Gastroesophageal sphincter (tissue), 4 donors: ENCODE data around the gene CIAO1. TPM values are rescaled to one million over a fixed set of nuclear protein-coding genes. Genes with fewer than 3 reads are reported as not detected.

Experiments used
- ATAC-seq: fragments of 150-250 bp; one replicate; pipeline ENCODE4 v1.9.1; 2016; ENCODE audit warnings: mild to moderate bottlenecking, moderate library complexity
- H3K27ac ChIP-seq, 4 donors: fragments of 200-600 bp; sonication (generic) in 3 of 4; 1 replicate in 3 of 4; 2 replicates in 1 of 4; pipeline ENCODE4 v1.5.1; 2016 to 2019
- H3K27me3 ChIP-seq: fragments of 200-600 bp; sonication (generic); one replicate; pipeline ENCODE4 v1.5.1; 2019
- H3K36me3 ChIP-seq, 2 donors: fragments of 200-600 bp; sonication (generic); one replicate each; pipeline ENCODE4 v1.5.1; 2019; ENCODE audit warnings: control low read depth in 1 of 2
- H3K4me1 ChIP-seq, 3 donors: fragments of 200-600 bp; sonication (generic); 1 replicate in 2 of 3; 2 replicates in 1 of 3; pipeline ENCODE4 v1.5.1; 2016 to 2019; ENCODE audit warnings: control low read depth in 2 of 3
- H3K4me3 ChIP-seq, 2 donors: fragments of 200-600 bp; sonication (generic); one replicate each; pipeline ENCODE4 v1.5.1; 2019; ENCODE audit warnings: mild to moderate bottlenecking in 1 of 2, moderate library complexity in 1 of 2
- H3K9me3 ChIP-seq, 3 donors: fragments of 200-600 bp; sonication (generic); one replicate each; pipeline ENCODE4 v1.5.1; 2017 to 2019; ENCODE audit warnings: control low read depth in 2 of 3
- EP300 ChIP-seq: sonication (generic); formaldehyde crosslinking; IDR thresholded peaks from one replicate; pipeline ENCODE4 v1.6.1; 2017; ENCODE audit warnings: antibody characterized with exemption, mild to moderate bottlenecking
- POLR2A ChIP-seq, 2 donors: fragments of 450-650 bp; IDR thresholded peaks; one replicate each; pipeline ENCODE4 v1.6.1; 2017; ENCODE audit warnings: antibody characterized with exemption in 2 of 2, mild to moderate bottlenecking in 2 of 2, moderate library complexity in 1 of 2
- POLR2AphosphoS5 ChIP-seq: sonication (generic); formaldehyde crosslinking; IDR thresholded peaks from one replicate; pipeline ENCODE4 v1.6.1; 2017; ENCODE audit warnings: antibody characterized with exemption
- WGBS, 2 donors: methylation state at CpG; one replicate each; pipeline ENCODE4 v1.1.5; 2018; ENCODE audit warnings: low coverage in 1 of 2; 5-methylcytosine and 5-hydroxymethylcytosine counted together
- total RNA-seq, 4 donors: library from RNA; depleted of rRNA; stranded (reverse); fragments of >200 nt; gene quantifications; one replicate each; pipeline ENCODE4 v1.1.0, GENCODE V29; 2016
- TF ChIP-seq, protein P1 (sequence below), 4 experiments: fragments of 200-600 bp in 2 of 4; fragments of 450-650 bp in 2 of 4; sonication (generic) in 1 of 4; IDR thresholded peaks; one replicate each; pipeline ENCODE4 v1.5.1; 2017 to 2019; ENCODE audit warnings: antibody characterized with exemption in 4 of 4, mild to moderate bottlenecking in 2 of 4, moderate library complexity in 2 of 4

Gene CIAO1
- total RNA-seq, 4 donors from 2014 or later, result 60.7 to 107 (median 84.8) TPM

- Histone ChIP-seq H3K27me3 (no peaks in the 10 kb centered on the region), H3K4me1 (peaks cover 11 to 89% (median 49%) of the 10 kb centered on the region in 3 donors), H3K9me3 (no peaks in the 10 kb centered on the region), H3K27ac (no peak overlapping the region), H3K36me3 (peaks cover 0 to 35% of the 10 kb centered on the region in 2 donors), H3K4me3 (no peak overlapping the region)
- TF ChIP-seq EP300 (no peak), POLR2A (IDR thresholded peaks at IDR 0.05) (no peak)
- TF ChIP-seq, protein P1, sequence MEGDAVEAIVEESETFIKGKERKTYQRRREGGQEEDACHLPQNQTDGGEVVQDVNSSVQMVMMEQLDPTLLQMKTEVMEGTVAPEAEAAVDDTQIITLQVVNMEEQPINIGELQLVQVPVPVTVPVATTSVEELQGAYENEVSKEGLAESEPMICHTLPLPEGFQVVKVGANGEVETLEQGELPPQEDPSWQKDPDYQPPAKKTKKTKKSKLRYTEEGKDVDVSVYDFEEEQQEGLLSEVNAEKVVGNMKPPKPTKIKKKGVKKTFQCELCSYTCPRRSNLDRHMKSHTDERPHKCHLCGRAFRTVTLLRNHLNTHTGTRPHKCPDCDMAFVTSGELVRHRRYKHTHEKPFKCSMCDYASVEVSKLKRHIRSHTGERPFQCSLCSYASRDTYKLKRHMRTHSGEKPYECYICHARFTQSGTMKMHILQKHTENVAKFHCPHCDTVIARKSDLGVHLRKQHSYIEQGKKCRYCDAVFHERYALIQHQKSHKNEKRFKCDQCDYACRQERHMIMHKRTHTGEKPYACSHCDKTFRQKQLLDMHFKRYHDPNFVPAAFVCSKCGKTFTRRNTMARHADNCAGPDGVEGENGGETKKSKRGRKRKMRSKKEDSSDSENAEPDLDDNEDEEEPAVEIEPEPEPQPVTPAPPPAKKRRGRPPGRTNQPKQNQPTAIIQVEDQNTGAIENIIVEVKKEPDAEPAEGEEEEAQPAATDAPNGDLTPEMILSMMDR (IDR thresholded peaks at IDR 0.05), result no peak
- no peak for ATAC-seq
- WGBS, 2 donors, result 69 to 81% methylated on average over 2 of the region's 2 CpGs
Observed at GRCh38 chr2:96262306-96262705, 3.7 kb upstream of the CIAO1 start.

GRCh38 chr2:96264086-96264485, 1.9 kb upstream of the CIAO1 start:
- Histone ChIP-seq H3K9me3 (no peaks in the 10 kb centered on the region), H3K36me3 (peaks cover 0 to 46% of the 10 kb centered on the region in 2 donors), H3K4me1 (peaks cover 11 to 77% (median 35%) of the 10 kb centered on the region in 3 donors), H3K4me3 (peak overlapping the region in 1 of 2 donors; percentile 94), H3K27ac (peak overlapping the region in 3 of 4 donors; percentile 91 to 97 (median 91)), H3K27me3 (no peaks in the 10 kb centered on the region)
- 57 to 63% methylated on average over 4 of the region's 4 CpGs for WGBS, 2 donors
- no peak for TF ChIP-seq POLR2AphosphoS5
- ATAC-seq, result no peak

DNA sequence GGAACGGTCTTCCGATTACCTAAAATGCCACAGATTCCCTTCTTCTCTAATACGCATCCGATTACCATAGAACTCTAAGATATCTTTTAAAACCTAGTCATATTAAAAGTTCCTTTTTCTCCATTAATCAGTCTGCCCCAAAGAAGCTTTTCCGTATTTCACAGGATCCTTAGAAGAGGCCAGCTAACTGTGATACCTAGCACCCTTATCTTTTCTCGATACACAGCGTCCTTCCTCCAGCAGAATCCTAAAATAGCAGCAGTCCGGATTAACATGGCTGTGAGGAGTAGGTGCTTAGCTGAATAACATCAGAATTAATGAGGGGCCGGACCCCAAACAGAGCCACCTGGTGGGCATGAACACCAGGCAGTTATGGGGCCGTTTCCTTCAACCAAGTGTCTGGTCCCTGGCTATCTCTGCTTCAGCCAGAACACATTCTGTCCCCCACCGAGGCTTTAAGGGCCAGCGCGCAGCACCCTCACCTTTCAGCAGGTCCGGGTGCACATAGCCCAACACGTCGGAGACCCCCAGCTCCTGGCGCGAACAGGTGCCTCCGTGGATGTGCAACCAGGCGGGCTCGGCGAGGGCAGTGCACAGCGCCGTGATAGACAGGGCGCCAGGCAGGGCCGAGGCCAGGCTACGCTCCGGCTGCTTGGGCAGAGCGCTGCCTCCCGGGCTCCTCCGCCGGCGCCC, 1.2 kb upstream of the CIAO1 start:
- no peaks in the 10 kb centered on the region for H3K9me3 ChIP-seq
- no peaks in the 10 kb centered on the region for H3K27me3 ChIP-seq
- TF ChIP-seq, protein P1 (IDR thresholded peaks at IDR 0.05), result peak in 2 of 4 experiments; percentile 3 to 22
- TF ChIP-seq EP300 (no peak), POLR2A (IDR thresholded peaks at IDR 0.05) (no peak), POLR2AphosphoS5 (no peak)
- no peak for ATAC-seq
- peaks cover 0 to 49% of the 10 kb centered on the region in 2 donors for H3K36me3 ChIP-seq
- peaks cover 8 to 70% (median 28%) of the 10 kb centered on the region in 3 donors for H3K4me1 ChIP-seq
- WGBS, 2 donors, result 38 to 46% methylated on average over 6 to 10 of the region's 33 CpGs
- peak overlapping the region; percentile 90 to 97 (median 91) for H3K27ac ChIP-seq
- peak overlapping the region; percentile 89 to 94 for H3K4me3 ChIP-seq

GRCh38 chr2:96265349-96265839, 631 bp upstream of the CIAO1 start:
- H3K36me3 ChIP-seq, result peaks cover 0 to 55% of the 10 kb centered on the region in 2 donors
- no peaks in the 10 kb centered on the region for H3K27me3 ChIP-seq
- TF ChIP-seq POLR2AphosphoS5 (no peak), EP300 (no peak), POLR2A (IDR thresholded peaks at IDR 0.05) (no peak)
- TF ChIP-seq, protein P1 (IDR thresholded peaks at IDR 0.05), result no peak
- peaks cover 3 to 64% (median 22%) of the 10 kb centered on the region in 3 donors for H3K4me1 ChIP-seq
- 0% methylated on average over 6 of the region's 49 CpGs; no CpG with 5 or more reads in 1 of the 2 donors for WGBS, 2 donors
- ATAC-seq, result peak; percentile 24
- H3K27ac ChIP-seq, result peak overlapping the region; percentile 90 to 97 (median 91)
- H3K9me3 ChIP-seq, result no peaks in the 10 kb centered on the region
- H3K4me3 ChIP-seq, result peak overlapping the region; percentile 89 to 94

GRCh38 chr2:96267159-96267971, 1.3 kb downstream of the CIAO1 start:
- peak overlapping the region in 1 of 2 donors; percentile 94 for H3K4me3 ChIP-seq
- WGBS, 2 donors, result 50 to 70% methylated on average over 2 to 4 of the region's 12 CpGs
- H3K36me3 ChIP-seq, result peaks cover 0 to 65% of the 10 kb centered on the region in 2 donors
- peak overlapping the region in 2 of 4 donors; percentile 91 to 97 for H3K27ac ChIP-seq
- no peak for ATAC-seq
- no peaks in the 10 kb centered on the region for H3K9me3 ChIP-seq
- no peaks in the 10 kb centered on the region for H3K27me3 ChIP-seq
- H3K4me1 ChIP-seq, result peaks cover 0 to 44% (median 12%) of the 10 kb centered on the region in 3 donors
- TF ChIP-seq POLR2AphosphoS5 (no peak), EP300 (no peak), POLR2A (IDR thresholded peaks at IDR 0.05) (no peak)
- TF ChIP-seq, protein P1 (IDR thresholded peaks at IDR 0.05), result no peak
